GM15510 (cell line): ENCODE measurements around the gene PEX14.

Experiments used
- POLR2A ChIP-seq: IDR thresholded peaks from 3 replicates; pipeline ENCODE4 v1.6.1; 2011; ENCODE audit warnings: borderline replicate concordance; ENCODE audit not compliant: insufficient read length; ENCODE audit errors: extremely low read depth

Gene PEX14

GRCh38 chr1:10620776-10621175, 146.0 kb downstream of the PEX14 start:
- no peak for TF ChIP-seq POLR2A

GRCh38 chr1:10621906-10622305, 147.2 kb downstream of the PEX14 start:
- no peak for TF ChIP-seq POLR2A

- no peak for TF ChIP-seq POLR2A
Observed at GRCh38 chr1:10622910-10623685, 148.3 kb downstream of the PEX14 start.

- no peak for TF ChIP-seq POLR2A
Observed at GRCh38 chr1:10623686-10624145, 149.0 kb downstream of the PEX14 start.

DNA sequence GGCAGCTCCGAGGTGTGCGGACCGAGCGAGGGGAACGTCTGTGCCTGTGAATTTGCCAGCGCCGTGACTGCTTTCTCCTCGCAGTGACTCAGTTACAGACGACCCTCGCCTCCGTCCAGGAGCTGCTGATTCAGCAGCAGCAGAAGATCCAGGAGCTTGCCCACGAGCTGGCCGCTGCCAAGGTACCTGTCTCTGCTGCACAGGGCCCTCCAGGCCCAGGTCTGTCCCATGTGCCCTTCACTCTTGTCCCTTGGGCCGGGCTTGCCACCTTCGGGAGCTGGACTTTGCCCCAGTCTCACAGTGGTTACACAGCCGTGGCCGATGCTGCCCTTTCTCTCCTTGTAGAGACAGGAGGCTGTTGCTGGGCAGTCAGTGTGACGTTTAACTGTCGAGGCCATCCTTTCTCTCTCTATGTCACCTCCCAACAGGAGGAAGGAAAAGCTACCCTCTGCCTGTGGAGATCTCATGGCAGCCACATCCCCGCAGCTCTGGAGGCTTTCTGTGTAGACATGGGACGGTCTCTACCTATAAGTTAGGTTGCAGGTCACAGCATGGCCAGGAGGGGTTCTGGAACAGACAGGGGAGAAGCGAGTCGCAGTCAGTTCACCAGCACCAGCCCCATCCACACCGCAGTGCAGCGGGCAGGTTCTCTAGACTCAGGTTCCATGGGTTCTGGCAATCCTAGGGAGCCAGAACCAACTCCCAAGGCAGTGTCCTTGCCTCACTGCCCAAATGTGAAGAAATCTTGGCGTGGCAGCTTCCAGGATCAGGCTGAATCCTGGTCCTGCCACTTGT, 149.7 kb downstream of the PEX14 start:
- no peak for TF ChIP-seq POLR2A

GRCh38 chr1:10625076-10625475, 150.3 kb downstream of the PEX14 start:
- no peak for TF ChIP-seq POLR2A

DNA sequence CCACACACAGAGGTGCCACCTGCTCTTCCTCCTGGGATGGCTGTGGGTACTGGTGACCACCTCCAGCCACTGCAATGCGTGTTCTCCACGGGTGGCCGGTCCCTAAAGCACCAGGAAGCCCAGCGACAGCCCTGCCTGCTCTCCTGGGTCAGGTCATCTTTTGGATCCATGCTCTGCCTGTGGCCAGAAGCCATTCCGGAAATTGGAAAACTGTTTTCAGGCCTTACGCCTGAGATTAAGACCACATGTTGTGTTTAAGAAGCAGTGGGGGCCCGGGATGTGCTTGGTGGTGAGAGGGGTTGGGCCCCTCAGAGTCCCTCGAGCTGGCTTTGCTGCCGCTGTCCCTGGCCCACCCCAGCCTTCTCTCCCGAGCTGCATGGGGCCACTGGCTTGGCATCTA, 150.8 kb downstream of the PEX14 start:
- no peak for TF ChIP-seq POLR2A

DNA sequence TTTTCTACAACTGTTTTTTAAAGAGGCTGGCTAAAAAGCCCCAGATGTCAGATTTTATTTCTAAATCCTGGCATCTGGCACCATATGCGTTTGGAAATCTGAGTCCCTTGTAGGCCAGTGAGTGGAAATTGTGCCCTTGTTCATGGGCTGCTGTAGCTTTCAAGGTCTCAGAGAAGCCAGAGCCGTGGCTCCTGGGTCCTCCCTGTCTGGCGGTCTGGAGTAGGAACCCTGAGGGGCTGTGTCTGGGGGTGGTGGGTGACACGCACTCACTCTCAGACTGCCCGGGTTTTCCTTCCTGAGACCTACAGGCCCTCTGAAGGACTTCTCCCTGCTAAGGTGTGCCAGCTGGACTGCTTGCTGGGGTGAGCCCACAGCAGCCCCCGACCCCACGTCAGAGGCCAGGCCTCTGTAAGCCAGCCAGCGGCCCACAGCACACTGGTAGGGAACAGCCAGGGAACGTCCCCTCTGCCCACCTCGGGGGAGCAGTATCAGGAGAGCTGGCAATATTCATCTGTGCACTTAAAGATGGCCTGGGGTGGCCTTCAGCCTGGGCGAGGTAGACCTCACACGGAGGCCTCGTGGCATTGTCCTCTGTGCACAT, 151.5 kb downstream of the PEX14 start:
- TF ChIP-seq POLR2A, result no peak

DNA sequence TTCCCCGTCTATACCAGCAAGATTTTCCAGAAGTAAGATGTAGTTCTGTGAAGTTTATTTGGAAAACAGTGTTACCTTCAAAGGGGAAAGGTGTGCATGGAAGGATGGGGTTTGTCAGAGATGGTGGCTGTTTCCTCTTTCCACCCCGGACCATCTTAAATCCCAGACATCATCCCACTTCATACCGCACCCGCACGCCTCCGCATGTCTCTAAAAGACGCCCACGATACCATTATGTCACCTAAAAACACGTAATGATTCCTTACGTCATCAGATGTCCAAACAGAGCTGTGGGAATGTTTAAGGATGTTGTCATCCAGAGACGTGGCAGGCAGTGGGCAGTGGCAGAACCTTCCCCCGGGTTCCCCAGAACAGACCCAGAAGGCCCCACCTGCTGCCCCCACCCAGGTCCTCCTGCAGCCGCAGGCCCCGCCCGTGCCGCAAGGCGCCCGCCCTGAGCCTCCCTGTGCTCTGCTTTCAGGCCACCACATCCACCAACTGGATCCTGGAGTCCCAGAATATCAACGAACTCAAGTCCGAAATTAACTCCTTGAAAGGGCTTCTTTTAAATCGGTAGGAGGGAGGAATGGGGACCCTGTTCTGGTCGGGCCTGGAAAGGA, 152.2 kb downstream of the PEX14 start:
- no peak for TF ChIP-seq POLR2A

- no peak for TF ChIP-seq POLR2A
Observed at GRCh38 chr1:10628685-10629084, 153.9 kb downstream of the PEX14 start.

DNA sequence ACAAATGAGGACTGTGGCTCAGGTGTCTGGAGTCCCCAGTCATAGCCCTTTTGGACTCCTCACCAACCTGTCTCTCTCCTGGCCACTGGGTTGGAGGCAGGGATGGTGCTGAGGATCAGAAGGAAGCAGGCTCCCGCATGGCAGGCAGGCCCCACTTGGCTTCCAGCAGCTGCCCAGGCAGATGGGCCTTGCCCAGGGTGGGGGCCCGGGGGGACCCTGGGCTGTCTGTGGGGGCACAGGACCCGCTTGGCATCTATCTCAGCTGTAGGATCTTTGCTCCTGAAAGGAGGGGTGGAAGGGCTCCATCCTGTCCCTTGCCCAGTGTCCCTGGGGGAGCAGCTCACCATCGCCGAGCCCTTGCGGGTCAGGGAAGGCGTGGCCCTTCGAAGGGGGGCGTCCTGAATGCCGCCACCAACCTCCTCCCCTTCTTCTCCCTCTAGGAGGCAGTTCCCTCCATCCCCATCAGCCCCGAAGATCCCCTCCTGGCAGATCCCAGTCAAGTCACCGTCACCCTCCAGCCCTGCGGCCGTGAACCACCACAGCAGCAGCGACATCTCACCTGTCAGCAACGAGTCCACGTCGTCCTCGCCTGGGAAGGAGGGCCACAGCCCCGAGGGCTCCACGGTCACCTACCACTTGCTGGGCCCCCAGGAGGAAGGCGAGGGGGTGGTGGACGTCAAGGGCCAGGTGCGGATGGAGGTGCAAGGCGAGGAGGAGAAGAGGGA, 154.5 kb downstream of the PEX14 start:
- no peak for TF ChIP-seq POLR2A

- TF ChIP-seq POLR2A, result no peak
Observed at GRCh38 chr1:10629816-10630571, 155.2 kb downstream of the PEX14 start.

DNA sequence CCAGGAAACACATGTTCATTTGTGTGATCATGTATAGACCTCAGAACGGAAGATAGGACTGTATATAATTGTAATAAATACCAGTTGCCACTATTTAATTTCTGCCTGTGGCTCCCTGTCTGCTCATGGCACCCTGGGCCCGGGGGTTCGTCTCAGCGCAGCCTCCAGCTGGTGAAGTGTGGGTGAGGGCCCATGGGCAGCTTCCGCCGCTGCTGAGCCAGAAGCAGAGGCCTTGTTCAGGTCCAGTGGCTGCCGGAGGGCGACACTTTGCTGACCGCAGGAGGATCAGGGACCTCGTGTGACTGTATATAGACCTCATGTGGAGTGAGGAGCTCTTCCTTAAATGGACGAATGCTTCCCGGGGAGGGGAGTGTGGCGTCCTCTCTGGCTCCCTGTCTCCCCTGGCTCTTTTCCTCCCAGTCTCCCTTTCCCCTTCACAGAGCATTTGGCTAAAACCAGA, 155.9 kb downstream of the PEX14 start:
- TF ChIP-seq POLR2A, result no peak
